ACC112 (cell line): ENCODE data around the gene LHX3.

Experiments used
- H2AFZ ChIP-seq: fragments of 200-600 bp; sonication (generic); one replicate; pipeline ENCODE4 v1.6.0; 2017; ENCODE audit warnings: antibody characterized with exemption, low read length; ENCODE audit not compliant: unreplicated experiment
- H3K27ac ChIP-seq: fragments of 200-600 bp; sonication (generic); 2 replicates; pipeline ENCODE4 v1.5.1; 2014; ENCODE audit warnings: low read depth, mild to moderate bottlenecking, antibody characterized with exemption, low read length, moderate library complexity
- H3K27me3 ChIP-seq: fragments of 200-600 bp; sonication (generic); 2 replicates; pipeline ENCODE4 v1.6.1; 2014; ENCODE audit warnings: mild to moderate bottlenecking, antibody characterized with exemption, low read length, moderate library complexity, mixed read lengths; ENCODE audit not compliant: insufficient read depth
- H3K36me3 ChIP-seq: fragments of 200-600 bp; sonication (generic); 2 replicates; pipeline ENCODE4 v1.6.1; 2016; ENCODE audit warnings: mild to moderate bottlenecking, antibody characterized with exemption, low read length, moderate library complexity, mixed read lengths; ENCODE audit not compliant: insufficient read depth
- H3K4me1 ChIP-seq: fragments of 200-600 bp; sonication (generic); one replicate; pipeline ENCODE4 v1.6.1; 2016; ENCODE audit warnings: low read length, mixed read lengths; ENCODE audit not compliant: insufficient read depth, unreplicated experiment, control insufficient read depth
- H3K4me3 ChIP-seq: fragments of 200-600 bp; sonication (generic); 2 replicates; pipeline ENCODE4 v1.5.1; 2014; ENCODE audit warnings: mild to moderate bottlenecking, low read depth, low read length
- H3K79me2 ChIP-seq: fragments of 200-600 bp; sonication (generic); one replicate; pipeline ENCODE4 v1.6.0; 2016; ENCODE audit warnings: low read length; ENCODE audit not compliant: control insufficient read depth, unreplicated experiment, insufficient read depth

LHX3 gene

DNA sequence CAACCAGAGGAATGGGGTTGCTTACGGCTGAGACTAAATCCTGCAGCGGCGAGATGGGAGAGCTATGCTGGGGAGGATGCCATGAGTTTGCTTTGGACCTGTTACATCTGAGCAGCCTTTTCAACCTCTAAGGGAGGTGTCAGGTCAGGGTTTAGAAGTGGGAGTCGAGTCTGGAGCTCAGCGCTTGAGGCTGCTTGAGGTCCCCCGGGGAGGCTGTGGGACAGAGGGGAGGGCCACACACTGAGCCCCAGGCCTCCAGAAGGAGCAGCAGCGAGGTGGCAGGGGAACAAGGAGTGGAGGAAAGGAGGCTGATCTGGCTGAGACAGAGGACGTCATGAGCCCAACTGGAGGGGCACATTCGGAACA is 42.6 kb upstream of the LHX3 start:
- Histone ChIP-seq H3K4me1 (peaks cover 10% of the 10 kb centered on the region), H3K79me2 (peaks cover 24% of the 10 kb centered on the region), H3K4me3 (no peak overlapping the region), H3K36me3 (no peaks in the 10 kb centered on the region), H3K27ac (no peak overlapping the region), H2AFZ (no peak overlapping the region), H3K27me3 (peaks cover 6% of the 10 kb centered on the region; the same call in 1 of the 2 replicates)

- no peak overlapping the region for H3K4me3 ChIP-seq
- peaks cover 6% of the 10 kb centered on the region; the same call in 1 of the 2 replicates for H3K27me3 ChIP-seq
- H3K27ac ChIP-seq: no peak overlapping the region
- peaks cover 27% of the 10 kb centered on the region for H3K79me2 ChIP-seq
- H2AFZ ChIP-seq: no peak overlapping the region
- no peaks in the 10 kb centered on the region for H3K36me3 ChIP-seq
- H3K4me1 ChIP-seq: peaks cover 10% of the 10 kb centered on the region
These were observed 42.1 kb upstream of the LHX3 start for GRCh38 chr9:136246849-136247550.

DNA sequence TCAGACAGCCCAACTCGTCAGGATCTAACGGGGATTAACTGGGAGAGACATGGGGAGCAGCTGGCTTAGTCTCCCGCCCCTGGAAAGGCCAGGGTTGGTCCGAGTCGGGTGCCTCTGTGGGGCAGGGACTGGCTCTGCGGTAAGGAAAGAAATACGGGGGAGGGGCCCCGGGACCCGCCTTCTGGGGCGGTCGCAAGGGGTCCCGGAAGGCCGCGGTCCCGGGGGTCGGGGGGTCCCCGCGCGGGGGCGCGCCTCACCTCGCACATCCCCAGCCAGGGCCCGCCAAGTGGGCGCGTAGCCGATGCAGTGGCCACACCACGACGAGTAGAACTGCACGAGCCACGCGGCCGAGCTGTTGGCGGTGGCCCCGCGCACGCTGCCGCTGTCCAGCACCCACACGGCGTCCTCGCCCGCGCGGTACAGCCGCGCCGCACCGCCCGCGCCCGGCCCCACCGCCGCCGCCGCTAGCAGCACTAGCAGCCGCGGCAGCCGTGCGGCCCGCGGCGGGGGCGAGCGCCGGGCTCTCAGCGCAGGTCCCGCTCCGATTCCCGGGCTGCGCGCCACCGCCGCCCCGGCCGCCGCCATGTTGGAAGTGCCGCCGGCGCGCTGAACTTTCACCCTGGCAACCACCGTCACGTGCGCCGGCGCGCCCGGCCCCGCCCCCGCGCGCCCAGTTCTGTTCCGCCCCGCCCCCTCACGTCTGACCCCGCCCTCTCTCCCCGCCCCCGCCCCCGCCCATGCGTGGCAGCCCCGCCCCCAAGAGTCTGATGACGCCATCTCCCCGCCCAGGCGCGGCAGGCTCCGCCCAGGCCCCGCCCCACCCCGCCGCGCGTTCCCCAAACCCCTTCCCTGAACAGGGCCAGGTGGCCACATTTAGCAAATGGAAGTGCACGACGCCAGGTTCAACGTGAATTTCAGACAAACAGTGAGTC is 40.6 kb upstream of the LHX3 start, which contains the start of gene QSOX2:
Gene QSOX2, minus strand, starts transcription at position 594 of the 932 bp plus-strand sequence. Its CDS starts 9 bp downstream, at position 585.
- Histone ChIP-seq H3K27ac (no peak within 1 kb of the TSS), H3K36me3 (no peaks in the 10 kb centered on the region), H2AFZ (peak within 1 kb of the TSS; percentile 98), H3K4me1 (peaks cover 10% of the 10 kb centered on the region), H3K79me2 (peaks cover 41% of the 10 kb centered on the region), H3K4me3 (peak within 1 kb of the TSS; percentile 87), H3K27me3 (peaks cover 6% of the 10 kb centered on the region; the same call in 1 of the 2 replicates)

- no peak overlapping the region for H3K27ac ChIP-seq
- H3K79me2 ChIP-seq: peaks cover 44% of the 10 kb centered on the region
- peaks cover 6% of the 10 kb centered on the region; the same call in 1 of the 2 replicates for H3K27me3 ChIP-seq
- no peaks in the 10 kb centered on the region for H3K36me3 ChIP-seq
- peak overlapping the region; percentile 87 for H3K4me3 ChIP-seq
- peak overlapping the region; percentile 34 for H2AFZ ChIP-seq
- peaks cover 10% of the 10 kb centered on the region for H3K4me1 ChIP-seq
These were observed 40.0 kb upstream of the LHX3 start for GRCh38 chr9:136244969-136245218.

DNA sequence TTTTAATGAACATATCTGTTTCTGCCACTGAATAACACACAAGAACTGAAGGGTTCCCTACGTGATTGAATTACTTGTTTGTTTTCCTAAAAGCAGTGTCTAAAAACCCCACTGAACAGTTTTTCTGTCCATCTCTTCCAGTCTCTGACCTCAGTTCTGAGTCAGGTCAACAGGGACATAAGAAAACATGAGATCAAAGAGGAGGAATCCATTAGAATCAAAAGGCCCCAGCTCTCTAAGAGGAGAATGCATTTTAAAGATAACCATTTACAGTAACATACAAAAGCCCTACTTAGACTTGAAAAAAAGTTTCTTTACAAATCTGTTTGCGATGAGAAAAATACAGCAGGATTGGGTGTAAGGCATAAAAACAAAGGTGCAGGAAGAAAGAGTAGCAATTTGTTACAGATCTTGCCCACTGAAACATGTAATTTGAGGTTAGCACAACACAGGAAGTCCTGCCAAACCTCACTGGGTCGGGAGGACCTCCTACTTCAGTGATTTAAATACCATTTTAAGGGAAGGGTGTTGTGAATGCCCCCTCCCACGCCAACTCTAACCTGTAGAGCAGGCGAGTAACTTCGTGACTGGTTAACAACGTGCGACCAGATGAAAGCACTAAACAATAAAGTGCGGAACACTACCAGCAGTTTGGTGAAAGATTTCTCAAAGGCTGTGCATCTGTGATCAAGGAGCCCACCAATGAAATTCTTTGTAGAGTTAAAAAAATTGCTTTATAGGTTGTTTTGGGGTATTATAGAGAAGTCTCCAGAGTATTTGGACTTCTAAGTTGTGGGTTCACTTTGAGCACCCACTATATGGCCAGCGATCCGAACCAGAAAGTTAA is 39.4 kb upstream of the LHX3 start:
- Histone ChIP-seq H2AFZ (peak overlapping the region; percentile 34), H3K36me3 (no peaks in the 10 kb centered on the region), H3K4me1 (peaks cover 10% of the 10 kb centered on the region), H3K4me3 (peak overlapping the region; percentile 87), H3K79me2 (peaks cover 44% of the 10 kb centered on the region), H3K27ac (no peak overlapping the region), H3K27me3 (peaks cover 6% of the 10 kb centered on the region; the same call in 1 of the 2 replicates)

- no peak overlapping the region for H2AFZ ChIP-seq
- peaks cover 10% of the 10 kb centered on the region for H3K4me1 ChIP-seq
- H3K27ac ChIP-seq: no peak overlapping the region
- H3K4me3 ChIP-seq: peak overlapping the region; percentile 87
- H3K36me3 ChIP-seq: no peaks in the 10 kb centered on the region
- peaks cover 6% of the 10 kb centered on the region; the same call in 1 of the 2 replicates for H3K27me3 ChIP-seq
- peaks cover 44% of the 10 kb centered on the region for H3K79me2 ChIP-seq
These were observed 38.7 kb upstream of the LHX3 start for GRCh38 chr9:136243631-136244030.

- H3K4me1 ChIP-seq: peaks cover 10% of the 10 kb centered on the region
These were observed 38.1 kb upstream of the LHX3 start for GRCh38 chr9:136242918-136243525.

DNA sequence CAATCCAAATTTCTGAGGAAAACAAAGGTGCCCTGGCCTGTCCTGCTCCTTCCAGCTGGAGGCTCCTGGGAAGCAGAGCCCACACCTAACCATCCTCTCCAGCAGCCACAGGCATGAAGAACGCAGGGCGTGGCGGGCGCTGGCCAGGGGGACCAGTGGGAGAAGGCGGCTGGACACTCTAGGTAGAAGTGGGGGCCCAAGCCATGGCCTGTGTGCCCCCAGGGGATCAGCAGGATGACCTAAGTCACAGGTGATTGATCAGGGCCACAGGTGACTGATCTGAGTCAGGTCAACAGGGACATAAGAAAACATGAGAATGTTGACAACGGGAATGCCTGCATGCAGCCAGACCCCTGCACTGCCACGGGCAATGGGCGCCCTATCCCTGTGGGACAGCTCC is 37.3 kb upstream of the LHX3 start:
- Histone ChIP-seq H2AFZ (no peak overlapping the region), H3K79me2 (peaks cover 49% of the 10 kb centered on the region), H3K36me3 (no peaks in the 10 kb centered on the region), H3K4me1 (peaks cover 10% of the 10 kb centered on the region), H3K27me3 (peaks cover 6% of the 10 kb centered on the region; the same call in 1 of the 2 replicates), H3K4me3 (no peak overlapping the region), H3K27ac (no peak overlapping the region)

More at GRCh38 chr9:136242918-136243525, 38.1 kb upstream of the LHX3 start:
- H3K36me3 ChIP-seq: no peaks in the 10 kb centered on the region
- H2AFZ ChIP-seq: no peak overlapping the region
- no peak overlapping the region for H3K27ac ChIP-seq
- peaks cover 46% of the 10 kb centered on the region for H3K79me2 ChIP-seq
- H3K4me3 ChIP-seq: no peak overlapping the region
- H3K27me3 ChIP-seq: peaks cover 6% of the 10 kb centered on the region; the same call in 1 of the 2 replicates

- Histone ChIP-seq H3K4me1 (peaks cover 10% of the 10 kb centered on the region), H3K79me2 (peaks cover 49% of the 10 kb centered on the region), H2AFZ (no peak overlapping the region), H3K36me3 (no peaks in the 10 kb centered on the region), H3K4me3 (no peak overlapping the region), H3K27me3 (0 out of 2 replicates have a peak, but pooled peaks cover 2% of the 10 kb centered on the region), H3K27ac (no peak overlapping the region)
These were observed 36.6 kb upstream of the LHX3 start for GRCh38 chr9:136241542-136241941.

- Histone ChIP-seq H2AFZ (no peak overlapping the region), H3K27me3 (no peaks in the 10 kb centered on the region), H3K79me2 (peaks cover 49% of the 10 kb centered on the region), H3K4me1 (peaks cover 10% of the 10 kb centered on the region), H3K27ac (no peak overlapping the region), H3K36me3 (no peaks in the 10 kb centered on the region), H3K4me3 (no peak overlapping the region)
These were observed 36.0 kb upstream of the LHX3 start for GRCh38 chr9:136240941-136241340.
